Measurements from ENCODE around the gene RFC4. TPM values are rescaled to one million over a fixed set of nuclear protein-coding genes. Genes with fewer than 3 reads are reported as not detected.

RFC4 gene
- total and polyA plus RNA-seq, 2 of the 4 experiments (the other 2 are of a cell fraction) = 19.5 to 27.9 TPM

DNA sequence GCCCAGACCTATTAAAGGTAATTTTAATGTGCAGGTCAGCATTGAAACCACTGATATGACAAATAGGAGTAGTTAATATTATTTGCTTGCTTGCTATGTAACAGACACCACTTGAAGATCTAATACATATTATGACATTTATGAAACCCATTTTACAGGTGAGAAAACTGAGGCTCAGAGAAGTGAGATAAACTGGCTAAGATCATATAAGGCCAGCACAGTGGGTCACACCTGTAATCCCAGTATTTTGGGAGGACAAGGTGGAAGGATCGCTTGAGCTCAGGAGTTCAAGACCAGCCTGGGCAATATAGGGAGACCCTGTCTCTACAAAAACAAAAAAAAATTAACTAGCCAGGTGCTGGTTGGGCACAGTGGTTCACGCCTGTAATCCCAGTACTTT is 56.0 kb downstream of the RFC4 start:
- no CpG with 5 or more reads among the region's 2 CpGs for WGBS, 2 experiments (ENCODE audit: extremely low coverage in 2 of 2, insufficient read length in 1 of 2)
- Histone ChIP-seq H3K27ac (ENCODE audit: insufficient read depth, low read length) (no peak overlapping the region), H3K14ac (replicated peaks; ENCODE audit: low read depth, low read length) (no peak overlapping the region), H3K27me3 (ENCODE audit: control insufficient read depth, insufficient read depth, low read length) (no peaks in the 10 kb centered on the region), H3K23ac (ENCODE audit: low read depth, low read length) (no peak overlapping the region), H3K4ac (ENCODE audit: low read depth, low read length) (no peak overlapping the region), H2AFZ (replicated peaks; ENCODE audit: low read length, poor library complexity) (no peak overlapping the region), H2BK15ac (ENCODE audit: low read depth, low read length) (no peak overlapping the region), H2AK5ac (ENCODE audit: low read depth, low read length) (no peak overlapping the region), H3K36me3 (ENCODE audit: control insufficient read depth, insufficient read depth, low read length) (no peaks in the 10 kb centered on the region), H4K91ac (ENCODE audit: insufficient read depth, low read depth, low read length) (no peak overlapping the region), H4K20me1 (ENCODE audit: insufficient read depth, low read length) (no peaks in the 10 kb centered on the region), H3K4me1 (ENCODE audit: control insufficient read depth, insufficient read depth, low read length) (no peaks in the 10 kb centered on the region), H3K9ac (ENCODE audit: low read depth, low read length) (no peak overlapping the region), H2BK5ac (ENCODE audit: low read depth, low read length, poor library complexity, severe bottlenecking) (no peak overlapping the region), H4K8ac (ENCODE audit: low read depth in 2 of 2, low read length in 2 of 2) (no peak overlapping the region), H3K4me3 (ENCODE audit: insufficient read depth, low read depth, low read length) (no peak overlapping the region), H2AK9ac (replicated peaks; ENCODE audit: low read depth, low read length, poor library complexity) (no peak overlapping the region), H2BK20ac (ENCODE audit: low read depth, low read length) (no peak overlapping the region), H3K56ac (ENCODE audit: extremely low read depth, insufficient read depth, low read length) (no peak overlapping the region), H3K9me3 (ENCODE audit: control insufficient read depth, insufficient read depth, low read length) (no peaks in the 10 kb centered on the region), H2BK120ac (ENCODE audit: low read depth, low read length) (no peak overlapping the region), H3K79me1 (ENCODE audit: low read depth in 1 of 2, low read length in 2 of 2) (no peaks in the 10 kb centered on the region), H3K4me2 (ENCODE audit: low read depth, low read length) (no peak overlapping the region), H3K18ac (ENCODE audit: low read depth, low read length) (no peak overlapping the region), H3K9me1 (ENCODE audit: insufficient read depth, low read length) (no peaks in the 10 kb centered on the region), H4K5ac (ENCODE audit: low read depth, low read length) (no peak overlapping the region)
- ATAC-seq (ENCODE audit: low read depth) (no peak), DNase-seq (no peak)
- dilution Hi-C loops (cut with HindIII; ENCODE audit: low sequenced_read_pairs, unreplicated experiment) = no loop called here
- ChIA-PET POLR2A (ENCODE audit: unreplicated experiment) (no interaction called here), CTCF (no interaction called here)
- in situ Hi-C loops (cut with MboI; ENCODE audit: low sequenced_read_pairs) = no loop called here
- TF ChIP-seq SMC3 (IDR thresholded peaks at IDR 0.05; ENCODE audit: low read depth, low read length) (no peak), NFE2L2 (IDR thresholded peaks at IDR 0.05; ENCODE audit: low read depth, low read length) (no peak), RAD21 (IDR thresholded peaks at IDR 0.05; ENCODE audit: low read length) (no peak), MXI1 (IDR thresholded peaks at IDR 0.05; ENCODE audit: borderline replicate concordance, low read depth, low read length) (no peak), POLR2A (IDR thresholded peaks at IDR 0.05; ENCODE audit: low read depth, low read length) (no peak)
- TF ChIP-seq, protein P1, sequence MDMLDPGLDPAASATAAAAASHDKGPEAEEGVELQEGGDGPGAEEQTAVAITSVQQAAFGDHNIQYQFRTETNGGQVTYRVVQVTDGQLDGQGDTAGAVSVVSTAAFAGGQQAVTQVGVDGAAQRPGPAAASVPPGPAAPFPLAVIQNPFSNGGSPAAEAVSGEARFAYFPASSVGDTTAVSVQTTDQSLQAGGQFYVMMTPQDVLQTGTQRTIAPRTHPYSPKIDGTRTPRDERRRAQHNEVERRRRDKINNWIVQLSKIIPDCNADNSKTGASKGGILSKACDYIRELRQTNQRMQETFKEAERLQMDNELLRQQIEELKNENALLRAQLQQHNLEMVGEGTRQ (IDR thresholded peaks at IDR 0.05; ENCODE audit: low read depth, low read length) = no peak
- TF ChIP-seq, protein P2, sequence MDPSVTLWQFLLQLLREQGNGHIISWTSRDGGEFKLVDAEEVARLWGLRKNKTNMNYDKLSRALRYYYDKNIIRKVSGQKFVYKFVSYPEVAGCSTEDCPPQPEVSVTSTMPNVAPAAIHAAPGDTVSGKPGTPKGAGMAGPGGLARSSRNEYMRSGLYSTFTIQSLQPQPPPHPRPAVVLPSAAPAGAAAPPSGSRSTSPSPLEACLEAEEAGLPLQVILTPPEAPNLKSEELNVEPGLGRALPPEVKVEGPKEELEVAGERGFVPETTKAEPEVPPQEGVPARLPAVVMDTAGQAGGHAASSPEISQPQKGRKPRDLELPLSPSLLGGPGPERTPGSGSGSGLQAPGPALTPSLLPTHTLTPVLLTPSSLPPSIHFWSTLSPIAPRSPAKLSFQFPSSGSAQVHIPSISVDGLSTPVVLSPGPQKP (IDR thresholded peaks at IDR 0.05; ENCODE audit: borderline replicate concordance, low read depth, low read length) = no peak
- BruUV-seq (replicated peaks) = no TSS peak
- intact Hi-C loops (cut with micrococcal nuclease) = no loop called here
